HG02943 (cell line): ENCODE data around the gene IFT74.

Experiments used
- ATAC-seq: cut with Tn5 transposase; IDR thresholded peaks from one replicate; pipeline ENCODE4 v1.9.1; 2021; ENCODE audit warnings: mild to moderate bottlenecking, low read depth, moderate library complexity; ENCODE audit not compliant: unreplicated experiment

The IFT74 gene

DNA sequence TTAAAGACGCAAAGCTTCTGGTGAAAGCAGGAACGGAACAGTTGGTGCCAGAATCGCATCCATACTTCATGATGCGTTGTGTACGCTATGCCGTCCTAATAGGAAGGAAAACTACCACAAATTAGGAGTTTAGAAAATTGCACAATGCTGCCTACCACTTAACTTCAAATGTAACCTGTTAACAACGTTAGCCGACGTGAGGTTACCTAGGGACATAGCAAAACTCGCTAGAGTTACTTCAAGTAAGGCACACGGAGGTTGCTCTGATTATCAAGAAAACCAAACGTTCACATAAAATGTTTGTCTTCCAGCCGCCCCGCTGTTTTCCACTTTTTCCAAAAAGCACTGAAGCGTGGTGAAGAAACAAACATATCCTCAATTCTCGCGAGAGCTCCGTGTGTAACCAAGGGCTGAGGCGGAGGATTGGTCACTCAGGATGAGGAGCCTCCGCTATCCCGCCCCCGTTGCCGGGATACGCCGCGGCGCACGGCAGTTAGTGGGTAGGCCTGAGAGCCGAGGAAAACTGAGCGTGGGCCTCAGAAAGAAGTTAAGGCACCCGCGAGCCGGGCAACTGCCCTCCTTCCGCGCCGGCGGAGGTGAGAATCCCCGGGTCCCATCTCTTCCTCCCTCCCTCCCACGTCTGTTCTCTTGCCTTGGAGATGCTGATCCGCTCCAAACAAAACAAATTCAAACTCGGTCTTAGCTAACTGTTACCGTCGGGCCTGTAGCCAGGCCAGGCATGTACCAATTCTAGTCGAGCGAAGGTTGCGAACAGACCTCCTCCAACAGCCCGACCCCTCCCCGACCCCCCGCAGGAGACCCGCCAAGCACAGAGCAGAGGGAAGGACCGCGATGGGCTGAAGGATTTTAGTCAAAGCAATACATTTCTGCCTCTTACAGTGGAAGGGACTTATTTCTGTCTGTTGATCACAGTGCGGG is at the start of gene IFT74:
Gene IFT74 (plus strand): TSS at position 492 of the 939 bp plus-strand sequence. CDS start 5,556 bp downstream, outside the sequence.
- ATAC-seq, result peak; percentile 100

DNA sequence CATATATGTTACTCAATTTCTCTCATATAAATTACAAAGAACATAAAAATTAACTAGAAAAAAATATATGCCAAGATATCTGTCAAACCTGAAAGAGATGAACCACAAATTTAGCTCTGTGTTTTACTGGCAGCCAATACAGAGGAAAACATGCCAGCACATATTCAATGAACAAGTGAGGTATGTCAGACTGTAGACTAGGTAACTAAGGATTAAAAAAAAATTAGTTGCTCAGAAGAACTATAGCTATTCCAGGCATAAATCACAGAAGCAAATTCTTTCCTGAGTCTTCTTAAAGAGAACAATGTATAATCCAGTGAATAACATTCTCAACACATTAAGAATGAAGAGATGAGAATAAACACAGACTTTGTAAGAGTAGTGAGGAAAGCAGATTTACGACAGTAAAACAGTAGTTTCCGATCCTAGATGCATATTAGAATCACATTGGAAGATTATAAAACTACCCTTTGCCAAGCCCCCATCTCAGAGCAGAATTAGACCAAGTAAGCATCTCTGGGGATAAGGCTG is 43.0 kb upstream of the IFT74 start:
- ATAC-seq, result no peak

DNA sequence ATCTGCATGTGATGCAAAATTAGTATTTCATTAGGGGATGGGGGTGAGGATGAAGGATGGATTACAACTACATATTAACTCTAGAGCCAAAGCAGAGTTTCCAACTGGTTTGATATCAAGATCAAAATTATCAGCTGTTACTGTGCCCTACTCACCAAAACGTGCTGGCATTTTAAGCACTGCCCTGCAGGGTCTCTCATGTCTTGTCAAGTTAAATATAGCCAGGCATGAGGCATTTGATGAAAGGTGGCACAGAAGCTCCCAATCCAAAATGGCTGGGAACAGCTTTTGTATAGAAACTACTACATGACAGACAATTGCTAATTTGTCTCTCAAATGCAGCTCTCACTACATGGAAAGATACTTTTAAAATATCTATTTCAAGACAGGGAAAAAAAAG is 36.5 kb upstream of the IFT74 start:
- no peak for ATAC-seq

GRCh38 chr9:26925609-26926008 is 30.6 kb upstream of the IFT74 start:
- no peak for ATAC-seq

- ATAC-seq, result no peak
These were observed 27.2 kb upstream of the IFT74 start for GRCh38 chr9:26928902-26929495.

- no peak for ATAC-seq
These were observed 20.4 kb upstream of the IFT74 start for GRCh38 chr9:26935847-26936246.

- ATAC-seq, result no peak
These were observed 18.3 kb upstream of the IFT74 start for GRCh38 chr9:26937816-26938371.

- ATAC-seq, result no peak
These were observed 16.1 kb upstream of the IFT74 start for GRCh38 chr9:26939955-26940711.

DNA sequence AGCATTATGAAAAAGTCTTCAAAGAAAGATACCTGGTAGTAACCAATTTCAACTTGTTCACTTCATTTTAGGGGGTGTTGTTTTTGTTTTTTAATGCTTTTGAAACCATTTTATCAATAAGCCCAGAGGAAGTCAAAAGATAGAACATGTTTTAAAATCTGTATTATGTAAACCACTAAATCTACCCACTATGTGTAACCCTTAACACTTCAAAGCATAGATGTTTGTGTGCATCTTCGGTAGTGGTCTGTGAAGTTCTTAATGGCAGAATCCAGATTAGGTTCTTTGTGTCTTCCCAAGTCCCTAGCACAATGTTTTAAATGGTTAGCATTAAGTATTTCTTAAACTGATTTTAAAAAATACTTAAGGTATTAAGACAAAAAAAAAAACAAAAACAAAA is 15.4 kb upstream of the IFT74 start:
- ATAC-seq, result no peak

- no peak for ATAC-seq
These were observed 10.6 kb upstream of the IFT74 start for GRCh38 chr9:26945591-26945990.

- peak; percentile 99 for ATAC-seq
These were observed 9.2 kb upstream of the IFT74 start, which contains the start of gene PLAA for GRCh38 chr9:26946753-26947727. Gene PLAA (minus strand): TSS chr9:26947242. CDS start chr9:26947045, 197 bp downstream.

- ATAC-seq, result no peak
These were observed 8.5 kb upstream of the IFT74 start for GRCh38 chr9:26947736-26948135.

- no peak for ATAC-seq
These were observed 6.6 kb upstream of the IFT74 start for GRCh38 chr9:26949637-26950069.

DNA sequence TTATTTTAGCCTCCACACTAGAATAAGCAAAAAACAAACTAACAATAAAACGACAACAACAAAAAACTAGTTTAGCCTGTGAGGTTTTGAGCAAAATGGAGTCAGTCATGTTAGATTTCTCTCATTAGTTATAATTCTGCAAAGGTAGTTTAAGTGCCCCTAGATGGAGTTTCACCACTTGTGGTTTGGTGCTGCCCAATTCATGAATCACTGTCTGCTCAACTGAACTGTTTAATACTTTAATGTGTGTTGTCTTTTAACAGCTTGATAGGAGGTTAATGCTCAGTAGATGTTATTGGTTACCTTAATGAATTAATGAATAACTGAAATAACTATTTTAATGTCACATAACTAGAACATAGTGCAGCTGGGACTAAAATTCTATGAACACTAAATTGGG is 5.7 kb upstream of the IFT74 start:
- ATAC-seq, result no peak

DNA sequence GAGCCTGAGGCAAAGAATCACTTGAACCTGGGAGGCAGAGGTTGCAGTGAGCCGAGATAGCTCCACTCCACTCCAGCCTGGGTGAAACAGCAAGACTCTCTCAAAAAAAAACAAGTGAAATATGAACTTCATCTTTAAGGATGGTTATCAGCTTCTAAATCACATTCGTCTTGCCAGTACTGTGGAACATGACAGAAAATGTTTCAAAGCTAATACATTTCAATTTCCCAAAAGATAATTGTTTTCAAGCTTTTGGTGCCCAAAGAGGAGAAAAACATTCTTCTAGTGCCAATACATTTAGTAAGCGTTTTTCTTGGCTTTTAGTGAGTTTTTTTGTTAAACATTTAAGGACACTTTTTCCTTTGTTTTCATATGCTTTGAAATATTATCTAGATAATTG is 4.4 kb upstream of the IFT74 start:
- ATAC-seq, result no peak

DNA sequence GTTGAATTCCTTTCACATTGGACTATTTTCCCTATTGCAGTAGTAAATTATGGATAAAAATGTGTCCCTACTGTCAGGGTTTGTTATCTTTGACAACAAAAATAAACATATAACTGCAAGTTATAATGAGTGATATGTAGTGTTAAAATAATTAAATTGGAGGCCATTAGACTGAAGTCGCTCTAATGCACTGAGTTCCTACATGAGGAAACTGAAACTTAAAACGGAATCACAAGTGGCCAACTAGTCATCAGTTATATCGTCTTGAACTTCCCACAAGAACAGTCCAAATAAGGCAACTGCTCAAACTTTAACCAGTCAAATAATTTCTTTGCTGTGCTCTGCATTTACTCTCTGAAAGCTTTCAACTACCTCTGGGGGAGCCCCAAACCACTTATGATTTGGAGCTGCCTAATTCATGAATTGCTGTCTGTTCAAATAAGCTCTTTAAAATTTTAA is 2.1 kb upstream of the IFT74 start:
- no peak for ATAC-seq

DNA sequence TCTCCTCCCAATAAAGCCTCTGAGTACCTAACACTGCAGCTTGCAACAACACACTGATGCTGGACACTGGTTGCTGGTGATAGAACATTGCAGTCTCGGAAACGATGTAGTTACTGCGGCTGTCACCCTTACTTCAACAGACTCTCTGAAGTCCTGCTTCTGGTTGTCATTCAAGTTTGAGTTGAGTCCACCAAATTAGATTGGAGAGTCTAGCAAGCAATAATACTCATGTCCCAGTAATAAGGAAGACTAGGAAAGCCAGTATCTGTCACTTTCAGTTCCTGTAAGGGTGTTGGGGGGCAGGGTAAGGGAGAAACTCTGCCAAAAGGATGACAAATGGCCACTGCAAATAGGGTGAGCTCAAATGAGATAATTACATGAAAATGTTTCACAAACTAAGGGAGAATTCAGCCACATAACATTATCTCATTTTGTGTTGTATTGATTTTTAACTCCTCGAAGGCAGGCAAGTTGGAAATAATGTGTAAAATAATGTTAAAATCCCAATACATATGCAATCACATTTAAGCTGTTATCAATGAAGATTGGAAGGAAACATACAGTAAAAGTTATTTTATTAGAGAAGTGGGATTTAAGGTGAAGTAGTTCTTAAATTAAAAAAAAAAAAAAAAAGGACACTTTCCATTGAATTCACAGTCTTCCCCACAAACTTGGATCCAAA is 849 bp upstream of the IFT74 start:
- no peak for ATAC-seq

GRCh38 chr9:26956860-26957233 is 635 bp downstream of the IFT74 start:
- no peak for ATAC-seq

DNA sequence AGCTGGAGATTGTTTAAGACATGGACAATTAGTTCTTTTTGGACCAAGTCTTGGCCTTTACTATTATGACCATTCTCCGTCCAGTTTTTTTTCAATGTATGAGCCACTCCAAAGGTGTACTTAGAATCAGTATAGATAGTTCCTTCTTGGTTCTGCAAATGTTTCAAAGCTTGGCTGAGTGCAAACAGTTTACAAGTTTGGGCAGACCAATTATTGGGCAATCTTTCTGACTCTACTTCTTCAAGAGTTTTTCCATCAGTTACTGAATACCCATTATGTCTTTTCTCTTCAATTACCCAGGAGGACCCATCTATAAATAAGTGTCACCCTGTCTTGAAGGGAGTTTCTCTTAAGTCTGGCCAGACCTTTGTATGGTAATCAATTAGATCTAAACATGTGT is 15.5 kb downstream of the IFT74 start:
- no peak for ATAC-seq
